H9 (cell line): ENCODE results near the gene DOCK1. TPM values are rescaled to one million over a fixed set of nuclear protein-coding genes. Genes with fewer than 3 reads are reported as not detected.

Experiments used
- DNase-seq: peaks from one replicate; pipeline ENCODE4 v3.0.0-alpha.2; 2017
- H2AFZ ChIP-seq: one replicate; pipeline ENCODE4 v1.6.1; 2013; ENCODE audit warnings: mild to moderate bottlenecking, low read length, control low read depth, moderate library complexity
- H2AK5ac ChIP-seq: 2 replicates; pipeline ENCODE4 v1.6.1; 2013; ENCODE audit warnings: low read length, control low read depth, mixed read lengths; ENCODE audit not compliant: insufficient read length
- H2BK120ac ChIP-seq: one replicate; pipeline ENCODE4 v1.6.1; 2013; ENCODE audit warnings: low read depth, mild to moderate bottlenecking, low read length, control low read depth, inconsistent platforms; ENCODE audit not compliant: poor library complexity, severe bottlenecking
- H2BK12ac ChIP-seq: 2 replicates; pipeline ENCODE4 v1.6.1; 2013; ENCODE audit warnings: low read length, control low read depth, mixed read lengths, low read depth; ENCODE audit not compliant: insufficient read length
- H2BK15ac ChIP-seq: 2 replicates; pipeline ENCODE4 v1.6.1; 2013; ENCODE audit warnings: low read depth, low read length, control low read depth
- H2BK20ac ChIP-seq: one replicate; pipeline ENCODE4 v1.6.1; 2013; ENCODE audit warnings: low read depth, mild to moderate bottlenecking, low read length, control low read depth, inconsistent platforms; ENCODE audit not compliant: poor library complexity, severe bottlenecking
- H2BK5ac ChIP-seq: 2 replicates; pipeline ENCODE4 v1.6.1; 2013; ENCODE audit warnings: low read length, control low read depth, mixed read lengths; ENCODE audit not compliant: insufficient read length
- H3K14ac ChIP-seq: 2 replicates; pipeline ENCODE4 v1.6.1; 2013; ENCODE audit warnings: low read length, control low read depth; ENCODE audit not compliant: insufficient read depth
- H3K18ac ChIP-seq: 2 replicates; pipeline ENCODE4 v1.6.1; 2013; ENCODE audit warnings: low read depth, mild to moderate bottlenecking, mixed read lengths, low read length, control low read depth; ENCODE audit not compliant: insufficient read length
- H3K23ac ChIP-seq: 2 replicates; pipeline ENCODE4 v1.6.1; 2013; ENCODE audit warnings: low read length, control low read depth, mixed read lengths, low read depth; ENCODE audit not compliant: insufficient read length
- H3K23me2 ChIP-seq: 2 replicates; pipeline ENCODE4 v1.6.1; 2013; ENCODE audit warnings: low read depth, mild to moderate bottlenecking, mixed read lengths, low read length, control low read depth; ENCODE audit not compliant: insufficient read length, poor library complexity, severe bottlenecking
- H3K27ac ChIP-seq: 2 replicates; pipeline ENCODE4 v1.5.1; 2013; ENCODE audit warnings: low read length, control low read depth, mixed read lengths, low read depth; ENCODE audit not compliant: insufficient read length
- H3K27me3 ChIP-seq: 2 replicates; pipeline ENCODE4 v1.6.1; 2013; ENCODE audit warnings: low read length, control low read depth, inconsistent platforms; ENCODE audit not compliant: insufficient read depth
- H3K4ac ChIP-seq: 2 replicates; pipeline ENCODE4 v1.6.1; 2013; ENCODE audit warnings: low read depth, mild to moderate bottlenecking, control low read depth, inconsistent platforms, low read length, moderate library complexity
- H3K4me1 ChIP-seq: 2 replicates; pipeline ENCODE4 v1.6.1; 2013; ENCODE audit warnings: low read length, control low read depth, inconsistent platforms; ENCODE audit not compliant: insufficient read depth
- H3K4me2 ChIP-seq: 2 replicates; pipeline ENCODE4 v1.6.1; 2013; ENCODE audit warnings: low read length, control low read depth, mixed read lengths; ENCODE audit not compliant: insufficient read length, insufficient read depth
- H3K56ac ChIP-seq: 2 replicates; pipeline ENCODE4 v1.6.1; 2013; ENCODE audit warnings: low read depth, mild to moderate bottlenecking, mixed read lengths, low read length, control low read depth; ENCODE audit not compliant: insufficient read length
- H3K79me1 ChIP-seq: 2 replicates; pipeline ENCODE4 v1.6.1; 2013; ENCODE audit warnings: low read depth, mild to moderate bottlenecking, moderate library complexity, low read length, control low read depth, inconsistent platforms; ENCODE audit not compliant: insufficient read depth, poor library complexity, severe bottlenecking
- H3K79me2 ChIP-seq: 2 replicates; pipeline ENCODE4 v1.6.1; 2013; ENCODE audit warnings: low read length, control low read depth, inconsistent platforms; ENCODE audit not compliant: insufficient read depth
- H3K9ac ChIP-seq: 2 replicates; pipeline ENCODE4 v1.6.1; 2013; ENCODE audit warnings: low read length, control low read depth, mixed read lengths; ENCODE audit not compliant: insufficient read length; ENCODE audit errors: extremely low read depth
- H3K9me3 ChIP-seq: one replicate; pipeline ENCODE4 v1.6.1; 2013; ENCODE audit warnings: low read depth, low read length, inconsistent platforms; ENCODE audit not compliant: control insufficient read depth
- H3T11ph ChIP-seq: one replicate; pipeline ENCODE4 v1.6.1; 2013; ENCODE audit warnings: mild to moderate bottlenecking, low read length, control low read depth, inconsistent platforms
- H4K20me1 ChIP-seq: one replicate; pipeline ENCODE4 v1.6.1; 2013; ENCODE audit not compliant: control insufficient read depth, insufficient read length, insufficient read depth
- H4K5ac ChIP-seq: 2 replicates; pipeline ENCODE4 v1.6.1; 2013; ENCODE audit warnings: low read depth, mild to moderate bottlenecking, mixed read lengths, low read length, control low read depth; ENCODE audit not compliant: insufficient read length
- H4K8ac ChIP-seq: replicated peaks from 2 replicates; pipeline ENCODE4 v1.6.1; 2013; ENCODE audit warnings: low read length, control low read depth, mixed read lengths, low read depth; ENCODE audit not compliant: insufficient read length
- H4K91ac ChIP-seq: 2 replicates; pipeline ENCODE4 v1.6.1; 2013; ENCODE audit warnings: low read depth, mild to moderate bottlenecking, moderate library complexity, mixed read lengths, low read length, control low read depth; ENCODE audit not compliant: insufficient read length
- H3K27ac Mint-ChIP-seq, 3 experiments: 2 replicates in 2 of 3; 3 replicates in 1 of 3; pipeline ENCODE4 v1.8.0; 2020 to 2021; ENCODE audit warnings: mixed read lengths in 3 of 3, mild to moderate bottlenecking in 1 of 3, moderate library complexity in 1 of 3
- H3K27me3 Mint-ChIP-seq: 2 replicates; pipeline ENCODE4 v1.8.0; 2021; ENCODE audit warnings: low read depth, mild to moderate bottlenecking, moderate library complexity, mixed read lengths
- H3K36me3 Mint-ChIP-seq, 3 experiments: 2 replicates in 2 of 3; 3 replicates in 1 of 3; pipeline ENCODE4 v1.8.0; 2020 to 2021; ENCODE audit warnings: low read depth in 3 of 3, mixed read lengths in 3 of 3; ENCODE audit not compliant: insufficient read depth in 1 of 3
- H3K4me1 Mint-ChIP-seq, 2 experiments: 2 replicates each; pipeline ENCODE4 v1.8.0; 2020; ENCODE audit warnings: mixed read lengths in 2 of 2
- H3K4me3 Mint-ChIP-seq, 2 experiments: 2 replicates in 1 of 2; 3 replicates in 1 of 2; pipeline ENCODE4 v1.8.0; 2020 to 2021; ENCODE audit warnings: mild to moderate bottlenecking in 2 of 2, mixed read lengths in 2 of 2, moderate library complexity in 1 of 2
- H3K9me3 Mint-ChIP-seq, 2 experiments: 2 replicates in 1 of 2; 3 replicates in 1 of 2; pipeline ENCODE4 v1.8.0; 2020; ENCODE audit warnings: mild to moderate bottlenecking in 2 of 2, mixed read lengths in 2 of 2, moderate library complexity in 1 of 2
- WGBS: extraction: QIAGEN DNeasy Blood & Tissue Kit; methylation state at CpG from one replicate; pipeline ENCODE4 v1.1.7; 2013; ENCODE audit warnings: missing lambda C conversion rate, low lambda C conversion rate, mixed read lengths; ENCODE audit not compliant: insufficient read length; ENCODE audit errors: extremely low coverage; 5-methylcytosine and 5-hydroxymethylcytosine counted together
- total RNA-seq: library from RNA; stranded (reverse); gene quantifications from 2 replicates; pipeline ENCODE4 v1.2.1, GENCODE V29; 2021
- TF ChIP-seq, protein P1 (sequence below): fragments of 200-600 bp; sonication (generic); conservative IDR thresholded peaks from 3 replicates; pipeline ENCODE4 v1.8.0; 2021; ENCODE audit warnings: antibody characterized with exemption, mild to moderate bottlenecking

The DOCK1 gene
- total RNA-seq, 1 experiment from 2014 or later = 57.0 TPM

DNA sequence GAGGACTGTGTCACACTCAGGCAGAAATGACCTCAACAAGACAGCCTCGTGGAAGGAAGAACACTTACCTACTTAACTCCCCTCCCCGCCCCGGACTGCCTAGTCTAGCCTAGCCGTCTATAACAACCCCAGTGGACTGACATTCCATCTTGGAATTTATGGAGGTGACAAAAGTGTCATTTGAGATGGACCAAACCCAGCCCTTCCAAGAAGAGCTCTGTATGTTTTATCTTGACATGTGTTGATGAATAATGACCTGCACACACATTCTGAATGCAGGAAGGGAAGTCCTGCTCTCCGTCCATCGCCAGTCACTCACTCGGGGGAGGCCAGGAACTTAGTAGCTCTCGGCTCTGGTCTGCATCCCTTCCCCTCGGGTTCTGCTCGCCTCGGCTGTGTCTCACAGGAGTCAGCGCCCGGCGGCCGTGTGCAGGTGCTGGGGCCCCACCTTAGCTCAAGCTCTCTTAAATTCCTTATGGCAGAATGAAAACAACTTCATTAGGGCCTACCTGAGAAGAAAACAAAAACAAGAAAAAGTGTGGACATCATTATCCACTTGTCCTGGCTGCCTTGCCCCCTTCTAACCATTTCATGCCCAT lies 503.0 kb downstream of the DOCK1 start:
- no CpG with 5 or more reads among the region's 15 CpGs for WGBS
- Histone ChIP-seq H3K27ac (no peak overlapping the region), H3K79me2 (no peaks in the 10 kb centered on the region), H2BK120ac (no peak overlapping the region), H4K8ac (no peak overlapping the region), H2AFZ (no peak overlapping the region), H3K56ac (no peak overlapping the region), H4K91ac (no peak overlapping the region), H3K9me3 (no peaks in the 10 kb centered on the region), H2BK12ac (no peak overlapping the region), H2BK15ac (no peak overlapping the region), H3K4ac (no peak overlapping the region), H2AK5ac (no peak overlapping the region), H2BK20ac (no peak overlapping the region), H3K4me1 (no peaks in the 10 kb centered on the region), H3K23ac (no peak overlapping the region), H4K5ac (no peak overlapping the region), H3K18ac (no peak overlapping the region), H3K27me3 (no peaks in the 10 kb centered on the region), H3K79me1 (no peaks in the 10 kb centered on the region), H2BK5ac (no peak overlapping the region), H3K14ac (no peak overlapping the region), H3K23me2 (no peaks in the 10 kb centered on the region), H3K4me2 (no peak overlapping the region), H4K20me1 (no peaks in the 10 kb centered on the region), H3T11ph (no peak overlapping the region), H3K9ac (no peak overlapping the region)
- H3K27me3 Mint-ChIP-seq = no peaks in the 10 kb centered on the region
- no peak overlapping the region for H3K4me3 Mint-ChIP-seq
- H3K4me1 Mint-ChIP-seq = no peaks in the 10 kb centered on the region
- no peaks in the 10 kb centered on the region for H3K9me3 Mint-ChIP-seq
- H3K36me3 Mint-ChIP-seq = peaks cover 9 to 18% (median 12%) of the 10 kb centered on the region in 3 experiments; a peak in 6 of 7 replicates
- H3K27ac Mint-ChIP-seq = no peak overlapping the region
- TF ChIP-seq, protein P1, sequence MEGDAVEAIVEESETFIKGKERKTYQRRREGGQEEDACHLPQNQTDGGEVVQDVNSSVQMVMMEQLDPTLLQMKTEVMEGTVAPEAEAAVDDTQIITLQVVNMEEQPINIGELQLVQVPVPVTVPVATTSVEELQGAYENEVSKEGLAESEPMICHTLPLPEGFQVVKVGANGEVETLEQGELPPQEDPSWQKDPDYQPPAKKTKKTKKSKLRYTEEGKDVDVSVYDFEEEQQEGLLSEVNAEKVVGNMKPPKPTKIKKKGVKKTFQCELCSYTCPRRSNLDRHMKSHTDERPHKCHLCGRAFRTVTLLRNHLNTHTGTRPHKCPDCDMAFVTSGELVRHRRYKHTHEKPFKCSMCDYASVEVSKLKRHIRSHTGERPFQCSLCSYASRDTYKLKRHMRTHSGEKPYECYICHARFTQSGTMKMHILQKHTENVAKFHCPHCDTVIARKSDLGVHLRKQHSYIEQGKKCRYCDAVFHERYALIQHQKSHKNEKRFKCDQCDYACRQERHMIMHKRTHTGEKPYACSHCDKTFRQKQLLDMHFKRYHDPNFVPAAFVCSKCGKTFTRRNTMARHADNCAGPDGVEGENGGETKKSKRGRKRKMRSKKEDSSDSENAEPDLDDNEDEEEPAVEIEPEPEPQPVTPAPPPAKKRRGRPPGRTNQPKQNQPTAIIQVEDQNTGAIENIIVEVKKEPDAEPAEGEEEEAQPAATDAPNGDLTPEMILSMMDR = no peak
- no peak for DNase-seq
